HepG2 (cell line): ENCODE results near the gene PGAP3. TPM values are rescaled to one million over a fixed set of nuclear protein-coding genes. Genes with fewer than 3 reads are reported as not detected.

ENCODE experiments used
- AHDC1 ChIP-seq: sonication (generic); formaldehyde crosslinking; IDR thresholded peaks from 2 replicates; pipeline ENCODE4 v1.5.1; 2020; ENCODE audit warnings: mild to moderate bottlenecking, missing genetic modification reagents, borderline replicate concordance
- CREB3 ChIP-seq: sonication (generic); formaldehyde crosslinking; IDR thresholded peaks from 2 replicates; pipeline ENCODE4 v1.5.0; 2020; ENCODE audit warnings: missing genetic modification reagents
- HNRNPL ChIP-seq: fragments of 200-400 bp; formaldehyde crosslinking; IDR thresholded peaks from 2 replicates; pipeline ENCODE4 v1.6.1; 2017; ENCODE audit warnings: mild to moderate bottlenecking, low read depth, low read length
- NFKB2 ChIP-seq: sonication (generic); formaldehyde crosslinking; IDR thresholded peaks from 2 replicates; pipeline ENCODE4 v1.4.0; 2020; ENCODE audit warnings: missing genetic modification reagents, borderline replicate concordance
- TAF15 ChIP-seq: fragments of 200-400 bp; formaldehyde crosslinking; IDR thresholded peaks from one replicate; pipeline ENCODE4 v1.6.1; 2018; ENCODE audit warnings: mild to moderate bottlenecking, low read depth, low read length; ENCODE audit not compliant: poor library complexity, severe bottlenecking
- ZMYM3 ChIP-seq: sonication (generic); formaldehyde crosslinking; IDR thresholded peaks from 2 replicates; pipeline ENCODE4 v1.5.1; 2020; ENCODE audit warnings: mild to moderate bottlenecking, missing genetic modification reagents
- ZNF33B ChIP-seq: sonication (generic); formaldehyde crosslinking; IDR thresholded peaks from 2 replicates; pipeline ENCODE4 v1.5.1; 2020; ENCODE audit warnings: mild to moderate bottlenecking, missing genetic modification reagents
- ZNF343 ChIP-seq: sonication (generic); formaldehyde crosslinking; IDR thresholded peaks from 2 replicates; pipeline ENCODE4 v1.4.0; 2020; ENCODE audit warnings: mild to moderate bottlenecking, missing genetic modification reagents
- ZNF687 ChIP-seq: sonication (generic); formaldehyde crosslinking; IDR thresholded peaks from 2 replicates; pipeline ENCODE4 v1.5.1; 2020; ENCODE audit warnings: mild to moderate bottlenecking, missing genetic modification reagents, moderate library complexity
- ZNF740 ChIP-seq: sonication (generic); formaldehyde crosslinking; IDR thresholded peaks from 2 replicates; pipeline ENCODE4 v1.4.0; 2020; ENCODE audit warnings: missing genetic modification reagents
- ZZZ3 ChIP-seq: sonication (generic); formaldehyde crosslinking; IDR thresholded peaks from 2 replicates; pipeline ENCODE4 v1.4.0; 2020; ENCODE audit warnings: missing genetic modification reagents, mild to moderate bottlenecking, borderline replicate concordance
- polyA plus RNA-seq, 8 experiments: library from polyadenylated mRNA; depleted of rRNA in 3 of 8; stranded (reverse) in 7 of 8; unstranded in 1 of 8; fragments of >200 nt; fragmentation: Illumina TruSeq in 4 of 8; extraction: Trizol in 4 of 8; gene quantifications; 2 replicates each; pipeline versions ENCODE4 v1.2.1 to v1.2.3, GENCODE V29; 2011 to 2016; ENCODE audit warnings: low read depth in 4 of 8, missing spikeins in 1 of 8, mixed read lengths in 1 of 8; ENCODE audit not compliant: insufficient read depth in 1 of 8
- total RNA-seq, 5 experiments: library from RNA; depleted of rRNA; stranded (reverse); fragments of >200 nt; fragmentation: Illumina TruSeq; extraction: Trizol; gene quantifications; 2 replicates each; pipeline ENCODE4 v1.2.3, GENCODE V29; 2016; ENCODE audit warnings: low read depth in 1 of 5
- TF ChIP-seq, protein P1 (sequence below): sonication (generic); formaldehyde crosslinking; IDR thresholded peaks from 2 replicates; pipeline ENCODE4 v1.8.1; 2023; ENCODE audit warnings: missing genetic modification reagents, inconsistent platforms, borderline replicate concordance

The PGAP3 gene
- total and polyA plus RNA-seq, 2 of the 13 experiments (the other 11 are each of a cell fraction or from before 2014, with no cell fraction given), result 11.9 to 14.6 TPM

- TF ChIP-seq CREB3 (CRISPR knock-in tag) (peak; percentile 55; the same call in 1 of the 2 replicates), ZNF687 (CRISPR knock-in tag) (peak; percentile 72; the same call in 1 of the 2 replicates), ZMYM3 (CRISPR knock-in tag) (no peak), HNRNPL (0 out of 2 replicates have a peak, but pooled peaks have one; percentile 41), ZZZ3 (CRISPR knock-in tag) (no peak), NFKB2 (CRISPR knock-in tag) (0 out of 2 replicates have a peak, but pooled peaks have one; percentile 69), AHDC1 (CRISPR knock-in tag) (no peak), ZNF740 (CRISPR knock-in tag) (0 out of 2 replicates have a peak, but pooled peaks have one; percentile 40), ZNF33B (CRISPR knock-in tag) (no peak; the same call in 1 of the 2 replicates), TAF15 (no peak), ZNF343 (CRISPR knock-in tag) (0 out of 2 replicates have a peak, but pooled peaks have one; percentile 30)
- TF ChIP-seq, protein P1, sequence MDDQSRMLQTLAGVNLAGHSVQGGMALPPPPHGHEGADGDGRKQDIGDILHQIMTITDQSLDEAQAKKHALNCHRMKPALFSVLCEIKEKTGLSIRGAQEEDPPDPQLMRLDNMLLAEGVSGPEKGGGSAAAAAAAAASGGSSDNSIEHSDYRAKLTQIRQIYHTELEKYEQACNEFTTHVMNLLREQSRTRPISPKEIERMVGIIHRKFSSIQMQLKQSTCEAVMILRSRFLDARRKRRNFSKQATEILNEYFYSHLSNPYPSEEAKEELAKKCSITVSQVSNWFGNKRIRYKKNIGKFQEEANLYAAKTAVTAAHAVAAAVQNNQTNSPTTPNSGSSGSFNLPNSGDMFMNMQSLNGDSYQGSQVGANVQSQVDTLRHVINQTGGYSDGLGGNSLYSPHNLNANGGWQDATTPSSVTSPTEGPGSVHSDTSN (CRISPR knock-in tag), result no peak
Measured at GRCh38 chr17:39700148-39700987, 12.5 kb upstream of the PGAP3 start (continued).
